ENCODE data around the gene NDUFS5.
"Not testable (repeated sequence)": the region's sequence is repeated elsewhere in the genome, so short reads cannot be mapped to it uniquely, and the experiment has no call there.

The NDUFS5 gene

DNA sequence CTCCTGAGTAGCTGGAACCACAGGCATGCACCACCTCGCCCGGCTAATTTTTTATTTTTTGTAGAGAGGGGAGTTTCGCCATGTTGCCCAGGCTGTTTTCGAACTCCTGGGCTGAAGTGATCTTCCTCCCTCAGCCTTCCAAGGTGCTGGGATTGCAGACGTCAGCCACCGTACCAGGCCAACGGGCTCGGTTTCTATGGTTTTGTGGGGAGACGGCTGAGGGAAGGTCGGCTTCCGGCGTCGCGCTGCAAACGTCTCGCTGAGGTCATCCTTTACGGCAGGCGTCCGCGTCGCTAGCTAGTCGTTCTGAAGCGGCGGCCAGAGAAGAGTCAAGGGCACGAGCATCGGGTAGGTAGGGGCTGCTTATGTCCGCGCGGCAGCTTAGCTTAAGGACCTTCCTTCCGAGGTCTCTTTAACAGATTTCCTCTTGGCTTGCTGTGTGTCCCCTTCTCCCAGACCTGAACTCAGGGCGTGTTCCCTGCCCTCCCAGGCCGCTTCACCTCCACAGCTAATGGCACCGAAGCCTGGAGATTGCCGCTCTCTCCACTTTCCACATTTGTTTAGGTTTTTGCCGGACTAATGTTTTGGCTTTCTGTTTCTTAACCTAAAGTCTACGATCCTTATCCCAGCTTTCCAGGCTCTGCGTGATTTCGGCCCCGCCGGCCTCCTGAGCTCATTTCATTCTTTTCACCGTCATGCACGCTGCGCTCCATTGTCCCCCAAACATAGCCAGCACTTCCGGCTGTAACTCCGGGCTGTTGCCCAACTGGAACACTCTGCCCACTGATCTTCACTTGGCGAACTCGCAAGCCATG is at the start of gene NDUFS5:
Gene NDUFS5 (plus strand): TSS at position 300 of the 815 bp plus-strand sequence. CDS start 2,375 bp downstream, outside the sequence.
- peak; percentile 100 for DNase-seq

GRCh38 chr1:38977399-38978244 is 48.5 kb upstream of the NDUFS5 start:
- not testable (repeated sequence) for DNase-seq

DNA sequence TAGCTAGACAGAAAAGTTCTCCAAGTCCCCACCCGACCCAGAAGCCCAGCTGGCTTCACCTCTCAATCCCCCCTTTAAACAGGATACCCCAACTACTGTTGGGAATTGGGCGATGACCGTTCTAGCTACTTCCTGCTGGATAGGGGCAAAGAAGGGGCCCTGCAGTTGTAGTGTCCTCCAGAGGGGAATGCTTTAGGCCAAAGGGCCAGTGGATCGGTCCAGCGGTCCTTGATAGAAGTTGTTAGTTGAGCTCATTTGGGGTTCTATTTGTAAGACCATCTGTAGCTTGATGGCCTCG is 48.0 kb upstream of the NDUFS5 start:
- DNase-seq, result not testable (repeated sequence)

DNA sequence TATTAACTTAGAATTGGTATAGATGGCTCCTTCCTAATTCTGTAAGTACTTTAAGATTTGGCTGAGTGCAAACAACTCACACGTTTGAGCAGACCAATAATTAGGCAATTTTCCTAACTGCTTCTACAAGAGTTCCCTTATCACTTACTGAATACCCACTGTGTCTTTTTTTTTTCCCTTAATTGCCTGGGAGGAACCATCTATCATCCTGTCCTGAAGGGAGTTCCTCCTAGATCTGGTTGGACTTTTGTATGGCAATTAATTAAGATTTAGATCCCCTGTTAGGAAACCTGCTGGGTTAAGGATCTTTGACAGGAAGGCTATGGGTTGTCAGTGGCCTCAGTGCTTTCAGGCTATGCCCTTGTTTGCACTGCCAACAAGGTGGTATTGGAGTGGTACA is 46.8 kb upstream of the NDUFS5 start:
- DNase-seq, result not testable (repeated sequence)

DNA sequence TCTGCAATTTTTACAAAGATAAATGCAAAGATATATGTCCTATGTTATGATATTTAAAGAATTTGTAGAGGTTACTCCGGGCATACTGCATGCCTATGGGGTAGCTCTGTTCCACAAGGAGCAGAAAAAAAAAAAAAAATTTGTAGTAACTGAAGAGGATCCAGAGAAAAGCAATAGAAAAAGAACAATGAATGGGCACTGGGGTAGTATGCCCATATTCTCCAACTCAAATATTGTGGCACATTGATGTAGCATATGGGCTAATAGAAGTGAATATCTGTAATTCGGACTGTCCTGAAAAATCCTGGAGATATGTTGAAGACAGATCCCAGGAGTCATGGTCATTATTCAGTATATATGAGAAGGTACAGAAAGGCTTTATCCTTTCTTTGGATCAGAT is 36.2 kb upstream of the NDUFS5 start:
- DNase-seq, result no peak

DNA sequence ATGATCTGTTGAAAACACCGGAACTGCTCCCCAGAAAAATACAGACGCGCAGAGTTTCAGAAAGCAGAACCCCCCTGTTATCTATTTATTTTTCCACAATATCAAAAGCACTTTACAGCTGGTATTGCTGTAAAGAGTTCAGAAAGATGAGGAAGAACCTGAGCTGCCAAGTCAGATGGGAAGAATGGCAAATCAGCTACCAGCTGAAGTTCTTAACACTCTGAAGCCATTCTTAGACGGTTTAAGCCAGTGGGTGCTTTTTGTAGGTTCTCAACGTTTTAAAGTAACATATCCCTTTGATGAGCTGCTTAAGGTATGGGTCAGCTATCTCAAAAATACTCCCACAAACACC is 35.8 kb upstream of the NDUFS5 start:
- peak; percentile 75 for DNase-seq

DNA sequence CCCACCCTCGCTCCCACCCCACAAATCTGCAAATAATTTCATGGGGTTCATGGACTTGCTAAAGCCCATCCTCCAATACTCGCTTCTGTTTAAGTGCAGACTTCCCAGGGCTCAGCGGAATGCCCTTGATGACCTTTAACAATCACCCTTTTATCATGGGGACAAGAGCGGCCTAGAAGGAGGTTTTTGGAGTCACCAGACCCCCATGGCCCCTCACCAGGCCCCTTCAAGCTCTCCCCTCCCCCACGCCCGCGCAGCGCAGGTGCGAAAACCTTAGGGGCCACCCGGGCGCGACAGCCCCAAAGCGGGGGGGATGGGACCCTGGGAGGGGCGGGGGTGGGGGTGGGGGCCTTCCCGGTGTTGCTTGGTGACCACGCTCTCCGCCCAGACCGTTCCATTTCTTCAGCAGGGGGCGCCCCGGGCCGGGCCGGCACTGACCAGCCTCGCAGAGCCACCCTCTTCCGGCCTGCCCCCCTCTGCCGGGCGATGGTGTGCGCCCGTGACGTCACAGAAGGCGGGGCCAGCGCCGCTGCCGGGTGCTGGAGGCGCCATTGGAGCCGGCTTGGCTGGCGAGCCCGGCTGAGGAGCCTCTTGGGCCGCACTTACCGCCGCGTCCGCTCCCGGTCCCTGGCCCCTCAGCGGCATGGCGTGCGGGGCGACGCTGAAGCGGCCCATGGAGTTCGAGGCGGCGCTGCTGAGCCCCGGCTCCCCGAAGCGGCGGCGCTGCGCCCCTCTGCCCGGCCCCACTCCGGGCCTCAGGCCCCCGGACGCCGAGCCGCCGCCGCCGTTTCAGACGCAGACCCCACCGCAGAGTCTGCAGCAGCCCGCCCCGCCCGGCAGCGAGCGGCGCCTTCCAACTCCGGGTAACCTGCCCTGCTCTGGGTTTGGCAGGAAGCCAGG is 35.2 kb upstream of the NDUFS5 start, which contains the start of gene AKIRIN1:
Gene AKIRIN1 (plus strand): TSS at position 539 of the 900 bp plus-strand sequence. CDS start 105 bp downstream, at position 644.
- DNase-seq, result peak; percentile 100

DNA sequence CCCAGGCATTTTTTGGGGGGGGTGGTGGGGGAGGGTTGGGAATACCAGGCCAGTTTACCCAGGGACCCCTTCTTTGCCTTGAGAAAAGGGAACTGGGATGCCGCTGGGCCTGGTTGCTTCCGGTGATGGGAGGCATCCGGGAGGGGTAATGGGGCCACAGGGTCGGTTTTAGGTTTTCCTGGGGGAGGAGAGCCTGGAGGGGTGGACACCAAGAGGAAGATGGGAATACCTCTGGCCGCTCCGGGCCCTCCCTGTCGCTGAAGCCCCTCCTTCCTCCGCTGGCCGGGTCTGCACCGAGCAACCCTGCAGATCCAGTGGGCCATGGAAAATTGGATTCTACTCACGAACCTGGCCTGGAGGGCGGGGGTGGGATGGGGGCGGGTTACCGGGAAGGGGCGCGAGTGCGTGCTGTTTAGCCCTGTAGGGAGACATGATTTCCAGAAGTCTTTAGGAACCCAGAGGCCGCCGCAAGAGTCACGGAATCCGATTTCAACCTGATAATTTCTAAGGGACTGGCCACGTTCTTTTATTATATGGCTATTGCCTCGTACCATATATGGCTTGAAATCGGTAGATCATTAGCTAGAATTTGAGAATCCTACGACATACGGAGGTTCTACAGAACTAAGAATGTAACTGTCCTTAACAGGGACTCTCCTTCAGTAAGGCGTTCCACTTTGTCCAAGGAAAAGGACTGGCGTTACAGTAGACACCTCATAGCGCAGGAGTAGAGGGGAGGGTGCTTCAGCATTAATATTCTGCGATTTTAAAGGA is 34.3 kb upstream of the NDUFS5 start:
- DNase-seq, result peak; percentile 89

DNA sequence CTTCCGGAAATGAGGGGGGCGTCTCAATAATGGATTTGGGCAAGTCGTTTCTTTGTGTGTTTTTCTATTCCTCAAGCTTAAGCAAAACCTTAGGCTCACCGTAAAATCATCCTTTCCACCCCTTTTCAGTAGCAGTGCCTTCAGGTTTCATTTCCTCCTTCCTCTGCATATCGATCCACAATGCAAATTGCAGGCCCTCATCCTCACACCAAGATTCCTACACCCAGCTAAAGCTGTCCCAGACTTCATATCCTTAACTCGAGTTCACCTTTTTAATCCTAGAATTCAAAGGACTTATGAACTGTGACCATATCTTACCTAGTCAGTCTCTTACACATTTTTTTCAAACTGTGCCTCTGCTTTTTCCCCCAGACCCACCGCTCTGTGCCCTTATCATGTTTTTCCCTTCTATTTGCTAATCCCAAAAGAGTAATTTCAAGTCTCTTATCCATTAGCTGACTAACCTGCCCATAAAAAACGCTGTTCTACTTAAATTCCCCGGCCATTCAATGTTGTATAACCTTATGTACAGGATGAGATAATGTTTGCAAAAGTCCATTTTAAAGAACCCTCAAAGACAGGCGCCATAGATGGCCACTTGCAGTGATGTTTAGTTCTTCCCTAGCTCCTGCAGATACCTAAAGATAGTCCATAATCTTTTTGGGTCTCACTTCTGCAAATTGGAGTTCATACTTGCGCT is 33.6 kb upstream of the NDUFS5 start:
- DNase-seq, result no peak

GRCh38 chr1:38994196-38994595 is 32.0 kb upstream of the NDUFS5 start:
- DNase-seq, result no peak

- no peak for DNase-seq
Measured at GRCh38 chr1:38997034-38997900, 28.9 kb upstream of the NDUFS5 start.

GRCh38 chr1:38997901-38998190 is 28.3 kb upstream of the NDUFS5 start:
- no peak for DNase-seq

DNA sequence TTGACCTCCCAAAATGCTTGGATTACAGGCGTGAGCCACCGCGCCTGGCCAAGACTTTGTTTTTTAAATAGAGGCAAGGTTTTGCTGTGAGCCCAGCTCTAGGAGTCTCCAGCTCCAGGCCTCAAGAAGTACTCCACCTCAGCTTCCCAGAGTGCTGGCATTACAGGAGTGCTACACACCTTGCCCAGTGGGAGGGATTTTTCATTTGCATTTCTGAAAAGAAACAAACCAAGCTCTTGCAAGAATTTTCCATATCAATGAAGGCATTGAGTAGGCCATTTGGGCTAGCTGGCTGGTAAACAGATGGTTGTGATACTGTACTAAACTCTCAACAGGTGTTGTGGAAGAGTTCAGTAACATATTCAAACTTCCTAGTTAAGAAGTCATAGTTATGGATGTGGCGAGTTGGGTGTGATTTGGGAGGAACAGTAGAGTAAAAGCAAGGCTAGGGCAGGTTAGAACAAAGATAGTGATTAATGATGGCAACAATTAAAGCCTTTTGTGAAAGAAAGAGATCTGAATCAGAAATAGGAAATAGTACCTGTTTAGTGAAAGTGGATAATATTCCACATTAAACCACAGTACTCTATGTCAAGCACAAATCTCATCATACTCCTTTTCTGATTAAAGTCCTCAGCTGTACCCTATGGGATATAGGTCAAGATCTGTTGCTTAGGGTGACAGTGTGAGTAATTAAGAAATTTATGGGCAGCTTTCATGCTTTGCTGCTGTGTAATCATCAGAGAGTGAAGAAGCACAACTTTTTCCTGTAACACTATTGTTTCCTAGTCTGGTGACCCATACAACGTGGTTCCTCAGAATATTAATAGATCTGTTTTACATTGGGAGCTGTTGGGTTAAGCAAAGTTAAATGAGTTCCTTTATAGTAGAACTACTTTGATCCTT is 24.4 kb upstream of the NDUFS5 start:
- no peak for DNase-seq

- no peak for DNase-seq
Measured at GRCh38 chr1:39003281-39003680, 22.9 kb upstream of the NDUFS5 start.

GRCh38 chr1:39003794-39004193 is 22.4 kb upstream of the NDUFS5 start:
- no peak for DNase-seq

DNA sequence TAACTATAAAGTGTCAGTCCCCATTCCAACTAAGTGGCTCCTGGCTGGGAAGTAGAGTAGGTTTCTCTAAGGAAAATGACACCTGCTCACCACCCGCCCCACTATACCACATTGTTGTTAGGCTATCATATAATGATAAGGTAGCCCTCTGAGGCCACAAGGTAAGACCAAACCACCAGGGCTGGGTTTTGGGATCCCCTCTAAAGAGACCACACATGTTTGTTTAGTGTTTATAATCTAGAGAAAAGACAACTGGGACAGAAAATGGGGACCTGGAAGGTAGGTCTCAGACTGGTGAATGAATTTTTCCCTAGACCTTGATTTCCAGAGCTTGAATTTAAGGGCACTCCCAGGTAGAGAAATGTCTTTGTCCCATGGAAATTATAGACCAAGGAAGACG is 19.9 kb upstream of the NDUFS5 start:
- DNase-seq, result no peak

GRCh38 chr1:39006726-39007645 is 19.2 kb upstream of the NDUFS5 start:
- DNase-seq, result no peak

DNA sequence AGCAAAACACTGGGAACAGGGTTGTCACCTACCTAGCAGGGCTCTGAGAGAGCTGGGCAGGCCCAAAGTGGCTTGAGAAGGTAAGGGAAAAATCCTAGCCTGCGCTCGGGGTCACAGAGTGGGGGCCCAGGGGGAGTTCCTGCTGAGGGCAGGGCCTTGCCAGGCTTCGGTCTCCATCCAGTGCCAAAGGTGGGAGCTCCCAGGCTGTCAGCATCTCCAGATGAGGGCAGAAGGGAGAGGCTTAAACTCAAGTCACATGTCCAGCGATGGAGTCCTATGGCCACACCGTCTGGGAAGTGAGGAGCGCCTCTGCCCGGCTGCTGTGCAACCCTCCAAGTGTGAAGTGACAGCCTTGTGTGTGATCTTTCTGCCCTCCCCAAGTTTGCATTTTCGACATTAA is 11.2 kb upstream of the NDUFS5 start:
- DNase-seq, result not testable (repeated sequence)

All from NCI-H510A (cell line).